ENCODE results near the gene ELL.

Gene ELL

DNA sequence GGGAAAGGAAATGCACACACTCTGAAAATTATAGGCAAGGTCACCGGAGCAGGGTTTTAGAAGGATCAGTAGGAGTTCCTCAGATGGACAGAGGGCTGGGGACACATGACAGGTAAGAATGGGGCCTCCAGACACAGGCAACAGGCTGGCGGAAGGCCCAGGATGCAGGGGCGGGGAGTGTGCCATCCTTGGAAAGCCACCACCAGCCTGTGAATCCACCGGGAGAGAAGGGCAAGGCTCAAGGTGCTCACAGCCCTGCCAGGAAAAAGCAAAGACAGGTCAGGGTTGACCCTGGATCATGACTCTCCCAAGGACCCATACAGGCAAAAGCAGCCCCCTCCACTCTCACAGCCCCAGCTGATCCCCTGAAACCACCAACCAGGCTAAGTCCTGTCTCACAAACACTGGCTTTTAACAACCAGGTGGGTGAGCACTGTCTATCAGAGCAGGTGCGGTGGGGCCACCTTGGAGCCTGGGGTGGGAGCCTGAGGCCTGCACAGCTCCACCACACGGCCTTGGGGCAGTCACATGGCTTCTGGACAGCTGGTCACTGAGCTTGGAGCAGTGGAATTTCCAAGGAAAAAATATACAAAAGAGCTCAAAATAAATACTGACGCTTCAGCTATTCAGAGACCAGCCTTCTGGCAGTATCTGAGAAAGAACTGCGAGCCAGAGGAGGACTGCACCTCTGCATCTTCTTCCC is 48.7 kb downstream of the ELL start:
- in situ Hi-C loops (cut with MboI; ENCODE audit: low sequenced_read_pairs) = no loop called here

DNA sequence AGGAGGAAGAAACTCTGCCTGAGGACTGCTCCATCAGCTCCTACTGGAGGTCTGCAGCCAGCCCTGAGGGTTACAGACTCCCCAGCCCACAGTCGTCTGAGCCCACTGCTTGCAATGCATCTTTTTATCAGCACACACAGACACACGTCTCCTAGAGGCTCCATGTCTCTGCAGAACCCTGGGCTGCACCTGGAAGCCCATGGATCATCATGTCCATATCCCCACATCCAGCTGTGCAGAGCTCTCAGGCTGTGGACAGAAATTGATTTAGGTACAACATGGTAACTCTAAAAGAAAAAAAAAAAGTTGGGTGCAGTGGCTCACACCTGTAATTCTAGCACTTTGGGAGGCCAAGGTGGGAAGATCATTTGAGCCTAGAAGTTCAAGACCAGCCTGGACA is 51.1 kb downstream of the ELL start:
- in situ Hi-C loops (cut with MboI; ENCODE audit: low sequenced_read_pairs) = no loop called here

DNA sequence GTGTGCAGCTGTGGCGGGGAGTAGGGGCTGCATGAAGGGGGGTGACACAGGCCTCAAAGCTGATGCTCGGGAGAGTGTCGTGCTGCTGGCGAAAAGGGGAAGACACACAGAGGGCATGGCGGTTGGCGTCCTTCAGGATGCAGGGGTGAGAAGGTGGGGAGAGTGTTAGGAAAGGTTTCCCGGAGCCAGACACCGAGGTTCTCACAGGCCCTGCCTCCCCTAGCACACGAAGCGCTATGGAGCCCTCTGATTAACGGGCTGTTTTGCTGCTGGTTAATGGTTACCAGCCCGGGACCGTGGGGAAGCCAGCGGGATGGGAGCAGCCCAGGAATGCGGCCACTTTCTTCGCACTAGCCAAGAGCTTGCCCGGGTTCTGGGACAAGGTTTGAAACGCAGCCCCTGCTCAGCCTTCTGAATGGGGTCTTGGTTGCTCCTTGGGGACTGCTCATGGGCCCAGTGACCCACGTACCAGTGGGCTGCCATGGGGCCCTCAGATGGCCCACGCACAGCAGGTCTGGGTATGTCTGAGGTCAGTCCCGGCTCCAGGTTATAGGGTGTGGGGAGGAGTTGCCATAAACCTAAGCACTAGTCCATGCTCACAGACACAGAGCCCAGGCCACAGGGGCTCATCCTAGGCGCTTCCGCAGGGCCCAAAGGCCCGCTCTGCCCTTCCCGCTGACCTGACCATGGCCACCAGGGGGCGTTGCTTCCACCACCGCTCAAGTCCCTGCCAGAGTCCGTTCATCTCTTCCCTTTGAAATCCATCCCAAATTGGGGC is 52.6 kb downstream of the ELL start:
- in situ Hi-C loops (cut with MboI; ENCODE audit: low sequenced_read_pairs) = no loop called here

DNA sequence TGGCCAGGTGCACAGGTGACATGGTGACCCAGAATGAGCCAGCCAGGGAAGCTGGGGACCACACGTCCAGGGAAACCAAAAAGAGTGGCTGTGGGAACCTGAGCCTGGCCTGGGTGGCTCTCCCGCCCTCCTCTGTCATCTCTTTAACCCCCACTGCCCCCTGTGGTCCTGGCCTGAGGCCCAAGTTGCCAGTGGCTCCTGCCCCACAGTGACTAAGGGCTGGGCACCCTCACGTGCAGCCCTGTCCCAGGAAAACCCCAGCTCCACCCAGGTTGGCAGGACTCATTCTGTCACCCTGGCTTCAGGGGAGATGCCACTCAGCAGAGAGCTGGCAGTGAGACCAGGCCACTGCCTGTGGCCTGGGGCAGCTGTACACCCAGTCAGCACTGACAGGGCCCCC is 53.4 kb downstream of the ELL start:
- in situ Hi-C loops (cut with MboI; ENCODE audit: low sequenced_read_pairs) = no loop called here

DNA sequence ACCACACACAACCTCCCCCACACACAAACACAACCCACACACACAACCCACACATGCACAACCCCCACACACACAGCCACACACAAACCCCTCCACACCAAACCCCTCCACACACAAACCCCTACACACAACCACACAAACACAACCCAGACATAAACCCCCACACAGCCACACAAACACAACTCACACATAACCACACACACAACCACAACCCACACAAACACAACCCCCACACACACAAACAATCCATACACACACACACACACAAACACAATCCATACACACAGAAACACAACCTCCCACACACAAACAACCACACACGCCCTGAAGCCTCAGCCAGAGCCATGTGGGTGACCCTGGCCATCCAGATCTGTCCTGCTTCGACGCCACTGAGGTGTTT is 53.9 kb downstream of the ELL start:
- in situ Hi-C loops (cut with MboI; ENCODE audit: low sequenced_read_pairs) = no loop called here

DNA sequence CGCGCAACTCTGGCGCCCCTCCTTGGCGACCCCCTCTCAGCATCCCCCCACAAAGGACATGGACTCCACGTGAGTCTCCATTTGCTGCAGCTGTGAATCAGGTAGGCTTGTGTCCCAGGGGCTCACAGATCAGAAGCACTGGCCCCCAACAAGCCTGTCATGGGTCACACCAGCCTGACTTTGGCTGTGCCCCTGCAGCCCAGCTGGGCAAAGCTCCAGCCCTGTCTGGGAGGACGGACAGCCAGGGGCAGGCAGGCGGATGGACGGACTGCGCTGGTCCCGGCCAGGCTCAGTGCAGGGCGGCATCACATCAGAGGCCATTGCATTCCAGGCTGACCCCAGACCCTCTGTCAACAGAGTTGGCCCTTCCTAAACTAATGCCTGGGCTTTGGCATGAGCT is 55.5 kb downstream of the ELL start:
- in situ Hi-C loops (cut with MboI; ENCODE audit: low sequenced_read_pairs) = no loop called here

DNA sequence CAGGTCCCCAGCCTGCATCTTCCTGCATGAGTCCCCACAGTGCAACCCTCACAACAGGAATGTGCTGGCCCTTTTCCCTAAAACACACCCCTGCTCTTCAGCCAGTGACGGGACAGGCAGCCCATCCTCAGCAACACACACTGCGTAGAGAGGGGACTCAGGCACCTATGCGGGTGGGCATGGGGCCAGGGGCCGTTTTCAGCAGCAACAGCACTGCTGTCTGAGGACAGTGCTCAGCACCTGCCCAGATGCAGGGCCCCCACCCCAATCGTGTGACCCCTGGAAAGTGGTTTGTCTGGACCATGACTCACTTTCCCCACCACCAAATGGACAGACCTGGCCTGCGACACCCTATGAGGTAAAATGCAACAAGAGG is 55.9 kb downstream of the ELL start:
- in situ Hi-C loops (cut with MboI; ENCODE audit: low sequenced_read_pairs) = no loop called here

DNA sequence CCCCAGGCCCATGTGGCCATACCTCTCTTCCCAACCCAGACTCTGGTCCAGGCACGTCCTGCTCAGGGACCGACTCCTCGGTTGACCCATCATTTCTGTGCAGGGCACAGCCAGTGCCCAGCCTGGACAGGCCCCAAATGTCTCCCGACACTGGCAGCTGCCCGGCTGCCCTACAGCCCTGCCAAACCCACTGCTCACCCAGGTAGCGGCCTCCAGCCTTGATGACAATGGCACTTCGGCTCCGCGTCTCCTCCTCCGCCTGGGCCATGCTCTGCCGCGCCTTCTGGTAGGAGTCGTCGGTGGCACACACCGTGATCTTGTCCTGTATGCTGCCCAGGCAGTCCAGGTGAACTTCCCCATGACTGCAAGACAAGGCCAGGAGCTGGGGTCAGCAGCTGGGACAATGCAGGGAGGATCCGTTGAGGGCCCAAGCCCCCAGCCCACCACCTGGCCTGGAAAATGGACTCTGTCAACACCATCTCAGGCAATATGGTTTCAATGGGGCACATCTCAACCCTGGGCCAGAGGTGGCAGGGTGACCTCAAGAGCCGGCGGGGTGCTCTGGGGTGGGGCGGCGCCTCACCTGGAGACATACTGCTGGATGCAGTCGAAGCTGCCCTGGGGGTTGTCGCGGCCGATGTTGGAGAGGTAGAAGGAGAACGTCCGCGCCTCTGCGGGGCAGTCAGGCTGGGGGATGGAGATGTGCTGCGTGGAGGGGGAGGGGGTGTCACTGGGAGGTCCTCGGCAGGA is 56.5 kb downstream of the ELL start:
- in situ Hi-C loops (cut with MboI; ENCODE audit: low sequenced_read_pairs) = no loop called here

DNA sequence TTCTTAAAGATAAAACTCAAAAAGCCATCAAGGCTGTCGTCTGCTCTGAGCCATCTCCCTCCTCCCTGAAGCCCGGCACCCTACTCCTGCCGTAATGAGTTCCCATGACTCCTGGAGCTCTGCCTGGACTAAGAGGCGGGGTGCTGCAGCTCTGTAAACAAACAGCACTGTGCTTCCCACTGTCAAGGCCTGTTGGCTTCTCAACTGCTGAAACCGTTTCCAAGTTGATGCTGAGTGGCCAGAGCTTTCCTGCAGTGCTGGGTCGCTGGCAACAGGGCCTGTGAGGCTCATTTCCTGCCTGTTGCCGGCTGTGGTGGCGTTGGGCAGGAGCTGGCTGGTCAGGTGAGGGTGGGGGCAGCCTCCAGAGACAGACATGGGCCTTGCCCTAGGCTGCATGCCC is 57.2 kb downstream of the ELL start:
- in situ Hi-C loops (cut with MboI; ENCODE audit: low sequenced_read_pairs) = no loop called here

DNA sequence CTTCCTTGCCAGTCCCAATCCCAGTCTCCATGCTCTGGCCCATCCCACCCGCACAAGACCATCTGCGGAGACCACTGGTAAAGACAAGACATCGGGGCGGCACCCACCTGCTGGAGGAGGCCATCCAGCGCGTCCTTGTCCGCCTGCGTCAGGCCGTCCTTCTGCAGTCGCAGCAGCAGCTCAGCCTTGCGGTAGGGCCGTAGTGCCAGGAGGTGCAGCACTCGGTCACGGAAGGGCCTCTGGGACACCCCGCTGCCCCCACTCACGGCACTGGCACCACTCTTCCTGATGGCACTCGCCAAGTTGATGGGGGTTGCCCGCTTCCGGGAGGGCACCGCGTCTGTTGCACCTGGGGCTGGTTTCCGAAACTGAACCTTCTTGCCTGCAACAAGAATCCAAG is 60.4 kb downstream of the ELL start:
- in situ Hi-C loops (cut with MboI; ENCODE audit: low sequenced_read_pairs) = no loop called here

DNA sequence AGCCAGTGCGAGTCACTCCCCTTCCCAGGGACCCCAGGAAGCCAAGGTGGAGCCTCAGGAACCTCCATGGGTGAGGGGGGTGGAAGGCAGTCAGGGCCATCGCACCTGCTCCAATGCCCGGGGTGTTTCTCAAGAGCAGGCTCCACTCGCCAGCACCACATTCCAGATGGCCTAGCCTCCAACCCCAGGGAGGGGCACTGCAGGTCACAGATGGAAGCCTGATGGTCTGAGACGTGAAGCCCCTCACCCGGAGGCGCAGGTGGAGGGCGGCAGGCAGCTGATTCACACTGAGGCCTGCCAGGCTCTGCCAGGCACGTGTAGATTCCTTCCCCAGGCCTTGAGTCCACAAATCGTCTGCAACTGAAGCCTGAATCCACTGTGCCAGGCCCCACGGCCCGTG is 61.0 kb downstream of the ELL start:
- in situ Hi-C loops (cut with MboI; ENCODE audit: low sequenced_read_pairs) = no loop called here

DNA sequence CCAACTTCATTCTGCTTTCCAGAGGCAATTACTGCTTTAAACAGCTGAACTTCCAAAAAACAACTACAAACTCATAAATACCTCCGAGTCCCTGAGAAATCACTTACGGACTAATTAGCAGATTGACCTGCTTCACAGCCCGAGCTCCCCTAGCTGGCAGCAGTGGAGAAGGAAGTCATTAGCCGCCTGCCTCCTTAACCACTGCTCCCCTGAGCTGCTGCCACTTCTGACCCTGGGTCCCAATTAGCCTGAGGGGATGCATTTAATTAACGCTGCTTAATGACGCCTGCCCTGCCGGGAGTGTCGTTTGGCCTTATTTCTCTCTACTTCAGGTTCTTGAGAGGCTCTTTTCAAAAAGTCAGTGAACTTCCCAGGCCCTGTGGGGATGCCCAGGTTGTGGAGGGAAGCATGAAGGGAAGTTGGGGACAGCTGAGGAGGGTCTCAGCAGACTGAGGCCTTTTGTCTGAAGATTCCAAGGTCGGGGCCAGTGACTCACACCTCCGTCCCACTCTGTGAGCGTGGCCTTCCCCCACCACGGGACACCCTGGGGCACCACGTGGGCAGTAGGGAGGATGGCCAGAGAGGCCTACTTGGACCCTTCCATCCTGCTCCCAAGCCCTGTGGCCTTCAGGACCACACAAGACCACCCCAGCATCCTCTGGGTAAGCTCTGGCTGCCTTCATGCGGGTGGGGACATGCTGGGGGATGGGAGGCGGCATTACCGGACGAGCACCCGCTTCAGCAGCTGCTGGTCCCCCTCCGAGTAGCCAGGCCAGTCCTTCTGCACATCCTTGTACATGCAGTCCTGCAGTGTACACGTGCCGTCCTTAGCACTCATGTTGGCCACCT is 64.2 kb downstream of the ELL start:
- in situ Hi-C loops (cut with MboI; ENCODE audit: low sequenced_read_pairs) = loop anchor here (10.0 kb wide), 1 partner anchor 397 kb away; no protein-coding TSS in a partner anchor

DNA sequence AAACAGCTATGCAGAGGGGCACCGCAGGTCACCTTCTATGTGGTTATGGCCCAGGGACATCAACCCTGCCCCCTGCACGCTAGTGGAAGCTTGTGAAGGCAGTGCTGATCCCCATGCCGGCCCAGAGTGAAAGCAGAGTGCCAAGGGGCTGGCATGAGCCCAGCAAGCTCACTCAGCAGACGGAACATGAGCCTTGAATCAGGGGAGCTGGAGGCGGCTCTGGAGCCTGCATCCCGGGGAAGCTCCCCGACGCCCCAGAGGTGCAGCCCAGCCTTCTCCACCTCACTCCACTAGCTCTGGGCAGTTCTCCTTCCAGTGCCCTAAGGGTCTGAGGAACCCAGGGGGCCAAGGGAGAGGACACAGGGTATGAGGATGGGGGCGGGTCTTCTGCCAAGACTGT is 64.9 kb downstream of the ELL start:
- in situ Hi-C loops (cut with MboI; ENCODE audit: low sequenced_read_pairs) = loop anchor here (10.0 kb wide), 1 partner anchor 398 kb away; no protein-coding TSS in a partner anchor

DNA sequence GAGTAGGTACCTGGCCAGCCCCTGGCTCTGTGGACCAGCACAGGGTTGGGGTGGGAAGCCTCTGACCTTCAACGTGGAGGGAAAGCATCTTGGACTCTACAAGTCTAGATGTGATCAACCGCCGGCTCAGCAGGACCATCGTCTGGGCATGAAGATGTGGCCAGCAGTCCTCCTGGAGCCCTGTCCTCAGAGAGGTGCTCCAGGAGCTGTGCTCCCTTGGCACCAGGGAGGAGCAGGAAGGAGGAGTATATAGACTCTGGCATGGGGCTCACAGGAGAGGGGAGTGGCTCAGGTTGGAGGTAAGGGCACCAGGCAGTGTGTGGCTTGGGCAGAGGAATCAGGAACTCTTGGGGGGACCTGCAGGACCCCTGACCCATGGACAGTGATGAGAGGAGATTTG is 65.6 kb downstream of the ELL start:
- in situ Hi-C loops (cut with MboI; ENCODE audit: low sequenced_read_pairs) = loop anchor here (10.0 kb wide), 1 partner anchor 399 kb away; no protein-coding TSS in a partner anchor

DNA sequence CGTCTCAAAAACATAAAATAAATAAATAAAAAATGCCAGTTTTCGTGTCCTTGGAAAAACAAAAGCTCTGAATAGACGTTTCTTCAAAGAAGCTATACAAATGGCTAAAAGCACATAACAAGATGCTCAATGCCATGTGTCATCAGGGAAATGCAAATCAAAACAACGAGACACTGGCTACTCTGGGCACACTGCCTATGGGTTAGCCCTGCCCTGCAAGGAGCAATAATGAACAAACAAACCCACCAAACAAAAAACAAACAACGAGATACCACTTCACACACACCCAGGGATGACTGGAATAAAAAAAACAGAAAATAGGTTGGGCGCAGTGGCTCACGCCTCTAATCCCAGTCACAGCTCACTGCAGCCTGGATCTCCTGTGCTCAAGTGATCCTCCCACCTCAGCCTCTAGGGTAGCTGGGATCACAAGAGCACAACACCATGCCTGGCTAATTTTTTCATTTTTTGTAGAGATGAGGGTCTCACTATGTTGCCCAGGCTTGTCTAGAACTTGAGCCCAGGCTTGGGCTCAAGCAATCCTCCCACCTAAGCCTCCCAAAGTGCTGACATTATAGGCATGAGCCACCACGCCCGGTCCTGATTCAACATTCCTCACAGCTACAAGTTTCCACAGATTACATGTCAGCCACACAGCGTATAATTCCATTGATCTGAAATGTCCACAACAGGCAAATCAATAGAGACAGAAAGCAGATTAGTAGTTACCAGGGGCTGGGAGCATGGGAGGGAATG is 68.4 kb downstream of the ELL start:
- in situ Hi-C loops (cut with MboI; ENCODE audit: low sequenced_read_pairs) = loop anchor here (10.0 kb wide), 1 partner anchor 401 kb away; no protein-coding TSS in a partner anchor

DNA sequence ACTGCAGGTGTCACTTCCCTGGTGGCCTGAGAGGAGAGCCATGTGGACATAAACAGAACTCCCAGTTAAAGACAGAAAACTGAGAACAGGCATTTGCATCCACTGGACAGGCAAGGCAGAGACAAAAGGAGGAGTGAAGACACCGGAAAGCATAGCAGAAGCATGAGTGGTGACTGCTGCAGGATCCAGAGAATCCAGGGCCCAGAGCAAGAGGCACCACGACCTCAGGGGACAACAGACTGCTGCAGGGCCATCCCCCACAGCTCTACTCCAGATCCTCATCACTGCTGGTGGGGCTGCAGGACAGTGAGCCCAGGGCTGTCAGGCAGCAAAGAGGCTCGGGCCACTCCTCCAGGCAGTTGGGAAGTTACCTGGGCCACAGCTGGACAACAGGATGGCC is 69.5 kb downstream of the ELL start:
- in situ Hi-C loops (cut with MboI; ENCODE audit: low sequenced_read_pairs) = loop anchor here (10.0 kb wide), 1 partner anchor 402 kb away; no protein-coding TSS in a partner anchor

DNA sequence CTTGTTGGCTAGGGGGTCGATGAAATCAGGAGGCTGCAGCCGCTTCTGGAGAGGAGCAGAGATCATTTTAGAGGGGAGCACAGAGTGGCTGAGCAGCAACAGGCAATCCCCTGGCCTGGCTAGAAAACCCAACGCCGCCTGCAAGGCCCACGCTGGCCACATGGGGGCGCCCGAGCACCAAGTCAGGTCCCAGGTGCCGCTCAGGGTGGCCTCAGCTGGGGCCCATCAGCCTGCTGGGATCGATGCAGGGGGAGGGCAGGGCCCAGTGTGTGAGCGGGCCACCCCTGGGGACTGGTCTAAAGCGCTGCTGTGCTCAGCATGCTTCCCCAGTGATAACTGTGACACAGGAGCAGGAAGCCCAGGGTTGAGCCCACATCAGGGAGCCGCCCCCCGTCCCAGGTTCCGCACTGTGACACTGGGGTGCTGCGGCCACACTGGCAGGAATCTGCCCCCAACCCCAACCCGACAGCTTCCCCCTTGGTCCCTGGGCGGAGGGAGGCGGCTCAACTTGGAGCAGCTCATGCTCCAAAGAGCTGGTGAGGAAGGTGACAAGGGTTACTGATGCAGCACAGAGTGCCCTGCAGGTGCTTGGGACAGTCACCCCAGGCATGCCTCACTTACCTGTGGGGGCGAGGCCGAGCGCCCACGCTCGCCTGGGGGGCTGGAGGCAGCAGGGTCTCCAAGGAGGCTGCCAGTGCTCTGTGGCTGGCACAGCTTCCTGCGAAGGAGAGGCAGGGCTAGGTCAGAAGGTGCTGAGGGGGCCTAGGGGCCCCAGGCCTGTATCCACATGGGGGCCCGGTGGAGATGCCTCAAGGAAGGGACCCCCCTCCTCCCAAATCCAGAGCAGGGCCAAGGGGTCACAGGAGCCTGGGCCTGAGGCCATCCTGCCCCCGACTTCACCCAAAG is 70.7 kb downstream of the ELL start:
- in situ Hi-C loops (cut with MboI; ENCODE audit: low sequenced_read_pairs) = loop anchor here (10.0 kb wide), 1 partner anchor 404 kb away; no protein-coding TSS in a partner anchor

DNA sequence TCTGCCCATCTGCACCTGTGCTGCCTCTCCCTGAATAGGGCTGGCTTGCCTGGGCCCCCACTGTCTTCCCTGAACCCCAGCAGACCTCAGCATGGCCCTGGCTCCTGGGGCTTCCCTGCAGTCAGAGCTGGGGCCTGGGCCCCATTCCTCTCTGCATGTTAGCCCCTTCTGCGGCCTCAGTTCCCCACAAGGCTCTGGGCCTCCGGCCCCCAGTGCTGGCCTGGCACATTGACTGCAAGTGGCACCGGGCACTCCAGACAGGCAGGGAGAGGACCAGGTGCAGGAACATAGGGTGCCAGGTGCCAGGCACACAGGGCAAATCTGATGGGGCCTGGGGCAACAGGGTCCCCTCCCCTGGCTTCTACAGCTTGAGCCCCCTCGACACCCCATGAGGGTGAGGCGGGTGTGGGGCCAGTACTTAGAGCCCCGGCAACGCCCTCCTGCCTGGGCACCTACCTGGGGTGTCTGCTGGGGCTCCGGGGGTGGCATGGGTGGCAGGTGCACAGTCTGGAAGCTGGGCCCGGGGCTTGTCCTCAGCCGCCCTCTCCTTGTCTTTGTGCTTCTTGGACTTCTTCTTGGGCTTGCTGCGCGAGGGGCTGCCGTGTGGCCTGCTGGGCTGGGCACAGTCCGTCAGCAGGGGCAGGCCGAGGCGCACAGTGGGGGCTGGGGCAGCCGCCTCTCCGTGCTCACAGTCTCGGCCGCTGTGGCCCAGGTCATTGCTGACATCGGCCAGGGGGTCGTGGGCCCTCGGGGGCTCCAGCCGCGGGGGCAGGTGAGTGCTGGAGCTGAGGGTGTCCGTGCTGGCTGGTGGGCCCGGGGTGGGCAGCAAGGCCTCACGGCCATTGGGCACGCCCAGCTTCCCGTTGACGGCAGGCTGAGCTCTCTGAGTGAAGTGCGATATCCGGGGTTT is 71.6 kb downstream of the ELL start:
- in situ Hi-C loops (cut with MboI; ENCODE audit: low sequenced_read_pairs) = loop anchor here (10.0 kb wide), 1 partner anchor 405 kb away; no protein-coding TSS in a partner anchor
